ENCODE results near the gene JPH3. TPM values are rescaled to one million over a fixed set of nuclear protein-coding genes. Genes with fewer than 3 reads are reported as not detected.

Gene JPH3
- total RNA-seq, 2 experiments from 2014 or later, result not detected

GRCh38 chr16:87648236-87648635 lies 45.9 kb downstream of the JPH3 start:
- Histone ChIP-seq H3K36me3 (ENCODE audit: insufficient read depth, low read length) (no peaks in the 10 kb centered on the region), H3K27me3 (ENCODE audit: control insufficient read depth in 1 of 2, insufficient read depth in 2 of 2, low read length in 2 of 2) (no peaks in the 10 kb centered on the region), H3K9me3 (ENCODE audit: control insufficient read depth in 1 of 2, insufficient read depth in 1 of 2, low read length in 2 of 2) (peaks cover 0 to 10% of the 10 kb centered on the region in 2 experiments), H3K4me3 (ENCODE audit: low read length) (no peak overlapping the region), H3K4me1 (ENCODE audit: insufficient read depth, low read length) (no peaks in the 10 kb centered on the region), H3K27ac (ENCODE audit: low read depth in 1 of 2, low read length in 2 of 2) (no peak overlapping the region)
- POLR2A ChIA-PET, result no interaction called here
- no peak for DNase-seq
- no peak for ATAC-seq (ENCODE audit: poor library complexity)
- Mint-ChIP-seq H3K36me3 (ENCODE audit: low read depth) (no peaks in the 10 kb centered on the region), H3K4me3 (no peak overlapping the region), H3K27ac (no peak overlapping the region), H3K9me3 (no peaks in the 10 kb centered on the region), H3K4me1 (ENCODE audit: low read depth) (no peaks in the 10 kb centered on the region), H3K27me3 (no peaks in the 10 kb centered on the region)
- intact Hi-C loops (cut with DNase I, micrococcal nuclease), result no loop called here
- TF ChIP-seq CTCF (IDR thresholded peaks at IDR 0.05), result no peak
- CTCF ChIA-PET, result no interaction called here

GRCh38 chr16:87648698-87649487 lies 46.6 kb downstream of the JPH3 start:
- TF ChIP-seq CTCF (IDR thresholded peaks at IDR 0.05), result no peak
- H3K27ac ChIP-seq (ENCODE audit: low read depth in 1 of 2, low read length in 2 of 2), result no peak overlapping the region
- no peak for DNase-seq
- intact Hi-C loops (cut with DNase I, micrococcal nuclease), result no loop called here
- no peaks in the 10 kb centered on the region for H3K27me3 Mint-ChIP-seq
- no peaks in the 10 kb centered on the region for H3K36me3 ChIP-seq (ENCODE audit: insufficient read depth, low read length)
- H3K9me3 ChIP-seq (ENCODE audit: control insufficient read depth in 1 of 2, insufficient read depth in 1 of 2, low read length in 2 of 2), result peaks cover 0 to 10% of the 10 kb centered on the region in 2 experiments
- no peaks in the 10 kb centered on the region for H3K36me3 Mint-ChIP-seq (ENCODE audit: low read depth)
- ChIA-PET POLR2A (no interaction called here), CTCF (no interaction called here)
- no peaks in the 10 kb centered on the region for H3K9me3 Mint-ChIP-seq
- no peak for ATAC-seq (ENCODE audit: poor library complexity)
- no peaks in the 10 kb centered on the region for H3K27me3 ChIP-seq (ENCODE audit: control insufficient read depth in 1 of 2, insufficient read depth in 2 of 2, low read length in 2 of 2)
- no peaks in the 10 kb centered on the region for H3K4me1 Mint-ChIP-seq (ENCODE audit: low read depth)
- no peaks in the 10 kb centered on the region for H3K4me1 ChIP-seq (ENCODE audit: insufficient read depth, low read length)
- H3K4me3 ChIP-seq (ENCODE audit: low read length), result no peak overlapping the region
- H3K27ac Mint-ChIP-seq, result no peak overlapping the region
- H3K4me3 Mint-ChIP-seq, result no peak overlapping the region

GRCh38 chr16:87652386-87652785 lies 50.1 kb downstream of the JPH3 start:
- Histone ChIP-seq H3K36me3 (ENCODE audit: insufficient read depth, low read length) (no peaks in the 10 kb centered on the region), H3K27me3 (ENCODE audit: control insufficient read depth in 1 of 2, insufficient read depth in 2 of 2, low read length in 2 of 2) (no peaks in the 10 kb centered on the region), H3K9me3 (ENCODE audit: control insufficient read depth in 1 of 2, insufficient read depth in 1 of 2, low read length in 2 of 2) (peaks cover 0 to 7% of the 10 kb centered on the region in 2 experiments), H3K4me3 (ENCODE audit: low read length) (no peak overlapping the region), H3K4me1 (ENCODE audit: insufficient read depth, low read length) (no peaks in the 10 kb centered on the region), H3K27ac (ENCODE audit: low read depth in 1 of 2, low read length in 2 of 2) (no peak overlapping the region)
- H3K36me3 Mint-ChIP-seq (ENCODE audit: low read depth), result no peaks in the 10 kb centered on the region
- H3K4me1 Mint-ChIP-seq (ENCODE audit: low read depth), result no peaks in the 10 kb centered on the region
- H3K9me3 Mint-ChIP-seq, result no peaks in the 10 kb centered on the region
- CTCF ChIA-PET, result no interaction called here
- no peak overlapping the region for H3K4me3 Mint-ChIP-seq
- POLR2A ChIA-PET, result no interaction called here
- TF ChIP-seq CTCF (IDR thresholded peaks at IDR 0.05), result no peak
- DNase-seq (no peak), ATAC-seq (ENCODE audit: poor library complexity) (no peak)
- H3K27ac Mint-ChIP-seq, result no peak overlapping the region
- no peaks in the 10 kb centered on the region for H3K27me3 Mint-ChIP-seq
- intact Hi-C loops (cut with DNase I, micrococcal nuclease), result no loop called here

All from CD4-positive, alpha-beta T cell (primary cell).